GM23248 (cell line): ENCODE results near the gene DENND2A.

Source experiments
- EZH2 ChIP-seq: fragments of 200-600 bp; sonication (generic); IDR thresholded peaks from 2 replicates; pipeline ENCODE4 v1.6.1; 2018; ENCODE audit warnings: antibody characterized with exemption, mild to moderate bottlenecking; ENCODE audit not compliant: insufficient read depth, poor library complexity, severe bottlenecking
- EZH2phosphoT487 ChIP-seq: fragments of 200-600 bp; sonication (generic); IDR thresholded peaks from 2 replicates; pipeline ENCODE4 v1.6.1; 2018; ENCODE audit warnings: antibody characterized with exemption, moderate library complexity, mild to moderate bottlenecking, low read depth; ENCODE audit not compliant: insufficient read depth

GRCh38 chr7:140585333-140585732 lies 55.3 kb downstream of the DENND2A start:
- TF ChIP-seq EZH2 (no peak), EZH2phosphoT487 (no peak)
